HEK293T (cell line): ENCODE data around the gene TRAF2.

Experiments
- CTCF ChIA-PET: fragments of 350-600 bp; formaldehyde crosslinking; extraction: SDS; loops from one replicate; lab custom pipeline; 2021; ENCODE audit warnings: antibody characterized with exemption, inconsistent platforms; lab: Yijun Ruan, JAX
- POLR2A ChIA-PET: fragments of 350-600 bp; formaldehyde crosslinking; extraction: SDS; loops from one replicate; lab custom pipeline; 2020; ENCODE audit warnings: antibody characterized with exemption, inconsistent platforms; lab: Yijun Ruan, JAX
- DNase-seq: peaks from one replicate; pipeline ENCODE4 v3.0.0; 2012; ENCODE audit warnings: mixed read lengths; ENCODE audit errors: extremely low spot score
- ARNT ChIP-seq: fragments of 450-650 bp; IDR thresholded peaks from 2 replicates; pipeline ENCODE4 v1.6.1; 2017; ENCODE audit warnings: mild to moderate bottlenecking
- BHLHE40 ChIP-seq: fragments of 450-650 bp; IDR thresholded peaks from 2 replicates; pipeline ENCODE4 v1.6.1; 2016; ENCODE audit warnings: mild to moderate bottlenecking, moderate library complexity, borderline replicate concordance
- CTBP1 ChIP-seq: fragments of 450-650 bp; IDR thresholded peaks from 2 replicates; pipeline ENCODE4 v1.6.1; 2016; ENCODE audit warnings: borderline replicate concordance
- ELF4 ChIP-seq: fragments of 450-650 bp; IDR thresholded peaks from 2 replicates; pipeline ENCODE4 v1.6.1; 2017; ENCODE audit warnings: antibody characterized with exemption
- FOXA1 ChIP-seq: fragments of 450-650 bp; IDR thresholded peaks from 2 replicates; pipeline ENCODE4 v1.6.1; 2016; ENCODE audit warnings: mild to moderate bottlenecking
- FOXK2 ChIP-seq: fragments of 450-650 bp; IDR thresholded peaks from 2 replicates; pipeline ENCODE4 v1.6.1; 2016; ENCODE audit warnings: mild to moderate bottlenecking
- FOXM1 ChIP-seq: fragments of 450-650 bp; IDR thresholded peaks from 2 replicates; pipeline ENCODE4 v1.6.1; 2017; ENCODE audit warnings: mild to moderate bottlenecking, borderline replicate concordance
- HDGF ChIP-seq: fragments of 450-650 bp; IDR thresholded peaks from 2 replicates; pipeline ENCODE4 v1.6.1; 2017; ENCODE audit warnings: antibody characterized with exemption, borderline replicate concordance
- L3MBTL2 ChIP-seq: fragments of 450-650 bp; conservative IDR thresholded peaks from 2 replicates; pipeline ENCODE4 v1.6.1; 2016; ENCODE audit warnings: mild to moderate bottlenecking
- LEF1 ChIP-seq: fragments of 450-650 bp; IDR thresholded peaks from 2 replicates; pipeline ENCODE4 v1.6.1; 2017; ENCODE audit warnings: mild to moderate bottlenecking, borderline replicate concordance
- NFRKB ChIP-seq: fragments of 450-650 bp; IDR thresholded peaks from 2 replicates; pipeline ENCODE4 v1.6.1; 2016; ENCODE audit warnings: mild to moderate bottlenecking, moderate library complexity
- SP1 ChIP-seq: fragments of 450-650 bp; IDR thresholded peaks from 2 replicates; pipeline ENCODE4 v1.6.1; 2017
- SUZ12 ChIP-seq: fragments of 450-650 bp; IDR thresholded peaks from 2 replicates; pipeline ENCODE4 v1.6.1; 2016; ENCODE audit warnings: mild to moderate bottlenecking
- TARDBP ChIP-seq: fragments of 450-650 bp; IDR thresholded peaks from 2 replicates; pipeline ENCODE4 v1.6.1; 2016
- ZNF384 ChIP-seq: fragments of 450-650 bp; IDR thresholded peaks from 2 replicates; pipeline ENCODE4 v1.6.1; 2016
- TF ChIP-seq, protein P1 (sequence below): fragments of 450-650 bp; IDR thresholded peaks from 2 replicates; pipeline ENCODE4 v1.6.1; 2016

TRAF2 gene

DNA sequence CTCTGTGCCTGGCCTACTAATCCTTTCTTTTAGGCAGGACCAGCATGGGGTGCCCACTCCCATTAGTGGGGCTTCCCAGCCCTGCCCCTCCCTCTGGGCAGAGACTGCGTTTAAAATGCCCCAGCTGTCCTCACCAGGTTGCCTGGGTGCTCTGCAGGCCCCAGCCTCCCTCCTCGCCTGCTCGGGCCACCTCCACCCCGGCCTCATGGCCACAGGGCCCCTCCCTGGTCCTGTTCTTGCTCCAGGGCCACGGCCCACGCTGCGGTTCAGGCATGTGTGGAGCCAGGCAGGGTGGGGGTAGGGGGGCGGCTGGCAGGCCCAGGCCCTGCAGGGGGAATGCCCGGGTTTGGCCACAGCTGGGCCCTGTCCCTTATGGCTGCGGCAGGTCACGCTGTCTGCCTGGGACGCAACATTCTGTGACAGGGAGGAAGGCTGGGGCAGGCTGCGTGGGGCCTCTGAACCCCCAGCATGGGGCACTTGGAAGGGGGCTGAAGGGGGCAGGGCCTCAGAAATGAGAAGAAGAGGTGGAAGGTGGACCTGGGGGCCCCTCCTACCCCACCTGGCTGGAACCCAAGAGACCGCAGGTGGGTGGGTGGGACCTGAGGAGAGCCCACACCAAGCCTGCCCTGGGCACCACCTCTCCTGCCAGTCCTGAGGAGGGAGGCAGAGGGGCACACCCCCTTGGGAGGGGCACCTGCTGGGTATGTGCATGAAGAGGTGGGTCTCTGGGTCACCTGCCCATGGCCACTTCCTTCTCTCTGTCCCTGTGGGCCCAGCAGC is 65.4 kb downstream of the TRAF2 start, which contains the start of gene LCN12:
Gene LCN12, plus strand, starts transcription at position 733 of the 780 bp plus-strand sequence. CDS start 55 bp downstream, outside the sequence.
- CTCF ChIA-PET, result interaction anchor here (1.3 kb wide), 1 partner anchor 78 kb away, joined by 3 read pairs; no protein-coding TSS in a partner anchor
- TF ChIP-seq HDGF (no peak), SUZ12 (no peak), FOXM1 (no peak)
- TF ChIP-seq, protein P1, sequence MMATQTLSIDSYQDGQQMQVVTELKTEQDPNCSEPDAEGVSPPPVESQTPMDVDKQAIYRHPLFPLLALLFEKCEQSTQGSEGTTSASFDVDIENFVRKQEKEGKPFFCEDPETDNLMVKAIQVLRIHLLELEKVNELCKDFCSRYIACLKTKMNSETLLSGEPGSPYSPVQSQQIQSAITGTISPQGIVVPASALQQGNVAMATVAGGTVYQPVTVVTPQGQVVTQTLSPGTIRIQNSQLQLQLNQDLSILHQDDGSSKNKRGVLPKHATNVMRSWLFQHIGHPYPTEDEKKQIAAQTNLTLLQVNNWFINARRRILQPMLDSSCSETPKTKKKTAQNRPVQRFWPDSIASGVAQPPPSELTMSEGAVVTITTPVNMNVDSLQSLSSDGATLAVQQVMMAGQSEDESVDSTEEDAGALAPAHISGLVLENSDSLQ, result no peak
- POLR2A ChIA-PET, result interaction anchor here (1.1 to 1.2 kb wide), 4 partner anchors 8 to 49 kb away, joined by 3 read pairs; no protein-coding TSS in a partner anchor
- no peak for DNase-seq

DNA sequence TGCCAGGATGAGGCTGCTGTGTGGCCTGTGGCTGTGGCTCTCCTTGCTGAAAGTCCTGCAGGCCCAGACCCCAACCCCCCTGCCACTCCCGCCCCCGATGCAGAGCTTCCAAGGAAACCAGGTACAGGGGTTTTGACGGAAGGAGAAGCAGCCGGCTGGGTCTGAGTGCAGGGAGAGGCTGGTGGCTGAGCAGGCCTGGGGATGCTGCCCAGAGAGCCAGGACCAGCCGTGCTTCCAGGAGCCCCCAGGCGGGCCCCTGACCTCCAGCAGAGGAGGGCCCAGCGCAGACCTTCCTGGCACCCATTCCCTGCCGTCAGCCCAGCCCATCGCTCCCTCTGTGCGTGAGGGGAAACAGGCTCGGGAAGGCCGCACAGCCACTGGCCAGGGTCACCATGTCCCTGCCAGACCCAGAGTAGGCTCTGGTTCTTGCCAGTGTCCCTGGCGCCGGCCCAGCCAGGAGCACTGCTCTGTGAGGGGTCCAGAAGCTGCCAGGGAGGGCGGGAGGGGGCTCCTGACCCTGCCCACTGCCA is 66.1 kb downstream of the TRAF2 start:
- POLR2A ChIA-PET, result interaction anchor here (0.7 kb wide), 1 partner anchor 40 kb away, joined by 3 read pairs; no protein-coding TSS in a partner anchor
- TF ChIP-seq L3MBTL2 (no peak), SP1 (no peak), HDGF (no peak), FOXK2 (no peak)
- CTCF ChIA-PET, result no interaction called here

DNA sequence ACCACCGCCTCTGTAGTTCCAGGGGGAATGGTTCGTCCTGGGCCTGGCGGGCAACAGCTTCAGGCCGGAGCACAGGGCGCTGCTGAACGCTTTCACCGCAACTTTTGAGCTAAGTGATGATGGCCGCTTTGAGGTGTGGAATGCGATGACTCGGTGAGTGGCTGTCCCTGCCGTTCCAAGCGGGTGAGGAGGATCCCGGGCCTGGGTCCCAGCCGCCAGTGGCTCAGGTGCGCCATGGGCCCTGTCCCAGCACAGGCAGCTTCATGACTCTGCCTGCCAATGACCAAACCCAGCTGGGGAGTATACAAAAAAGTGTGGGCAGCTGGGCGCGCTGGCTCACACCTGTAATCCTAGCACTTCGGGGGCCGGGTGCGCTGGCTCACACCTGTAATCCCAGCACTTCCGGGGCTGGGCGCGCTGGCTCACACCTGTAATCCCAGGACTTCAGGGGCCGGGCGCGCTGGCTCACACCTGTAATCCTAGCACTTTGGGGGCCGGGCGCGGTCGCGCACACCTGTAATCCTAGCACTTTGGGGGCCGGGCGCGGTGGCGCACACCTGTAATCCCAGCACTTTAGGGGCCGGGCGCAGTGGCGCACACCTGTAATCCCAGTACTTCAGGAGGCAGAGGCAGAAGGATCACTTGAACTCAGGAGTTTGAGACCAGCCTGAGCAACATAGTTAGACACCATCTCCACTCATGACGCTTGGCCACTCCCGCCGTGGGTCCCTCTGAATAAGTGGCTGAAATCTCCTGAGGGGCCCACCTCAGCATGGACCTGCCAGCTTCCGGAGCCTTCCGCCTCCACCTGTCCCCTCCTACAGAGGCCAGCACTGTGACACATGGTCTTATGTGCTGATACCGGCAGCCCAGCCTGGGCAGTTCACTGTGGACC is 66.8 kb downstream of the TRAF2 start:
- DNase-seq, result no peak
- ChIA-PET CTCF (no interaction called here), POLR2A (interaction anchor here (0.7 kb wide), 1 partner anchor 39 kb away, joined by 3 read pairs; no protein-coding TSS in a partner anchor)
- TF ChIP-seq LEF1 (no peak), ELF4 (no peak), L3MBTL2 (no peak), ZNF384 (no peak), FOXK2 (no peak), HDGF (no peak), NFRKB (no peak), SUZ12 (no peak), FOXA1 (no peak), BHLHE40 (no peak), FOXM1 (no peak), ARNT (no peak), SP1 (no peak), TARDBP (no peak), CTBP1 (no peak)
- TF ChIP-seq, protein P1, result no peak

More for the DNA sequence above, 66.1 kb downstream of the TRAF2 start:
- no peak for DNase-seq

- TF ChIP-seq L3MBTL2, result no peak
- ChIA-PET CTCF (no interaction called here), POLR2A (no interaction called here)
- no peak for DNase-seq
These were observed 67.5 kb downstream of the TRAF2 start for GRCh38 chr9:136953771-136954269.

DNA sequence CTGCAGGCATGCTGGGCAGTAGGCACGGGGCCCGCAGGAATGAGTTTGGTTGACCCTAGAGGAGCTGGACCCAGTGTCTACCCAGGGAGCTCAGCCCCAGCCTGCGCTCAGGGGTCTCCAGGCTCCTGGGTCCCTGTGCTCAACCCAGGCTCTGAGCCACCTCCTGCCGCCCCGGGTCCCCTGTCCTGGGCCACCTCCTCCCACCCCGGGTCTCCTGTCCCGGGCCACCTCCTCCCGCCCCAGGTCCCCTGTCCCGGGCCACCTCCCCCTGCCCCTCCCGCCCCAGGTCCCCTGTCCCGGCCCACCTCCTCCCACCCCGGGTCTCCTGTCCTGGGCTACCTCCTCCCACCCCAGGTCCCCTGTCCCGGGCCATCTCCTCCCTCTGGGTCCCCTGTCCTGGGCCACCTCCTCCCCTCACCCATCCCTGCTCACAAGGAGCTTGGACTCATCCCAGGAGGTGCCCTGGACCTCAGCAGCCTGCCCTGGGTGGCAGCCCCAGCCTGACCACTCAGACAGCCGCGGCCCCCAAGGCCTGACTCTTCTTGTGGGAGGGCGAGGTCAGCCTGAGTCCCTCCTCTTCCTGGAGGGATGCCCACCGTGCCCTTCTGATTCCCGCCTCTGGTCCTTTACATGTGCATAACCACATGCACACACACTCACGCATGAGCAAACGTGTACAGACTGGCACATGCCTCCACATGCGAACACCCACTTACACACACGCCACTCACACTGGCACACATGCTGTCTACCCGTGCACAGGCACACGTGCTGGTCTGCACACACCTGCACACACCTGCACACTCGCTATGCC is 68.2 kb downstream of the TRAF2 start:
- DNase-seq, result no peak
- ChIA-PET POLR2A (interaction anchor here (0.9 kb wide), 1 partner anchor 38 kb away, joined by 3 read pairs; the partner anchor contains the start of gene PAXX), CTCF (no interaction called here)
- TF ChIP-seq SUZ12 (no peak), L3MBTL2 (no peak)

- CTCF ChIA-PET, result no interaction called here
- POLR2A ChIA-PET, result interaction anchor here (0.9 kb wide), 1 partner anchor 37 kb away, joined by 3 read pairs; the partner anchor contains the start of gene PAXX
- no peak for DNase-seq
- TF ChIP-seq ZNF384, result no peak
- TF ChIP-seq SUZ12, result no peak
- no peak for TF ChIP-seq BHLHE40
- TF ChIP-seq ARNT, result no peak
- no peak for TF ChIP-seq HDGF
- TF ChIP-seq, protein P1, result no peak
- TF ChIP-seq NFRKB, result no peak
- TF ChIP-seq SP1, result no peak
- no peak for TF ChIP-seq FOXK2
- TF ChIP-seq ELF4, result no peak
- no peak for TF ChIP-seq L3MBTL2
- no peak for TF ChIP-seq CTBP1
- TF ChIP-seq LEF1, result no peak
- TF ChIP-seq FOXA1, result no peak
- TF ChIP-seq FOXM1, result no peak
- TF ChIP-seq TARDBP, result no peak
These were observed 69.1 kb downstream of the TRAF2 start for GRCh38 chr9:136955202-136955942.
